CD4-positive, alpha-beta T cell treated with Interleukin-15 for 1 hour (primary cell): ENCODE measurements around the gene TUBA3E.
"Not testable (repeated sequence)": the region's sequence is repeated elsewhere in the genome, so short reads cannot be mapped to it uniquely, and the experiment has no call there.

Source experiments
- DNase-seq: peaks from one replicate; pipeline ENCODE4 v3.0.0-alpha.2; 2020

The TUBA3E gene

GRCh38 chr2:130190237-130190636, 8.0 kb downstream of the TUBA3E start:
- DNase-seq, result no peak

DNA sequence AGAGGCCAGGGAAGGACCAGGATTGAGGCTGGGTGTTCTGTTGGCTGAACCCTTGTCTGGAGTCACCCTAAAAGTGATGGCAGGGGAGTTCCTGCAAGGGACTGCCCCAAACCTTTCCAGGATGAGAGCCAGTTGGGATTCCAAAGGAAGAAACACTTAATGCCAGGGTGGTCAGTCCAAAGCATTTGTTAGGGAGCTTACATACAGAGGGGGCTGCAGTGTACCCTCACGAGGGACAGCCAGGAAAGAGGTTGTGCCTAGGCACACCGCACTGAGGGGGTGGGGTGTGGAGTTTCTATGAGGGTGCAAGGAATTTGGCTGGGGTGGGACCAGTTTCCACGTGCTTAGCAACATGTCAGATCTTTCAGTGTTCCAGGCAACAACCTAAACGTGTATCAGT, 9.3 kb downstream of the TUBA3E start:
- not testable (repeated sequence) for DNase-seq

DNA sequence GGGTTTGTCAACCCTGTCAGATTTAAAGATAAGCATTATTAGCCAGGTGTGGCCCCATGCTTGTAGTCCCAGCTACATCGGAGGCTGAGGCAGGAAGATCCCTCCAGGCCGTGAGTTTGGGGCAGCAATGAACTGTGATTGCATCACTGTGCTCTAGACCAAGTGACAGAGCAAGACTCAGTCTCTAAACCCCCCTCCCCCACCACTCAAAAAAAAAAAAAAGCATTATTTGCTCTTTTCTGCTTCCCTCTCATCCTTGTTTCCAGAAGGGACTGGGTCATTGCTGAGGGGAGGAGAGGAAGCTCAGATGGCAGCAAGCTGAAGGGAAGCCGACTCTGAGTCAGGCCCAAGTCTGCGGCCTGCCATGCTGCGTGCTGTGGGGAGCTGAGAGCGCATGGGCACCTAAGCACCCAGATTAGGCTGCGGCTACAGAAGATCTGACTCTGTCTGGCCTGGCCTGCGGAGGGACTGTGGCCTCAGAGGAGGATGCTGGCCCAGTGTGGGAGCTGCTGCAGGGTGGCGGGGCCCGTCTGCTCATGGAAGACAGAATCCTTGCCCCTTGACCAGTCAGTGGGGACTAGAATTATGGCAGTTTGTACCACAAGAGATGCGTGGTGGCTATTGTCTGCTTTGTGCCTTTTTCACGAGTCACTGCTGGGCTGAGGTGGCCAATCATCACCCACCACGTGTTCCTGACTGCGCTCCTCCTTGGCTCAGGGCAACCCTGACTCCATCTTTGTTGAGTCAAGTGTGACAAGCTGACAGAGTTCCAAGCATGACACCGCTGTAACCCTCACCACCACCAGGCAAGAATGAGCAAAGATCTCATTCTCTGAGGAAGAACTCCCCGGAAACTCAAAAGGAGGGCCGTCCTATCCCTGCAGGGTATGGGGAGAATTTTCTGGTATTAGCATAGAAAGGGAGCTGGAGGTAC, 10.1 kb downstream of the TUBA3E start:
- not testable (repeated sequence) for DNase-seq

DNA sequence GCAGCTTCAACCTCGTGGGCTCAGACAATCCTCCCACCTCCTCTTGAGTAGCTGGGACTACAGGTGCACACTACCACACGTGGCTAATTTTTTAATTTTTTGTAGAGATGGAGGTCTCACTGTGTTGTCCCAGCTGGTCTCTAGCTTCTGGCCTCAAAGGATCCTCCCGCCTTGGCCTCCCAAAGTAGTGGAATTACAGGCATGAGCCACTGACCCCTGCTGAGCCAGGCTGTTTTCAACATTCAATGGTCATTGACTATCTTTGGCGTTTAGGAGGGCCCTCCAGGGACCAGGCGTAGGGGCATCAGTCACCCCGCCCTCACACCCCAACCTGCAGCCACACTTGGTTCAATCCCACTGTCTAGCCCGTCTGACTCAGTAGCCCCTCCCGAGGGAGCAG, 11.0 kb downstream of the TUBA3E start:
- DNase-seq, result no peak

DNA sequence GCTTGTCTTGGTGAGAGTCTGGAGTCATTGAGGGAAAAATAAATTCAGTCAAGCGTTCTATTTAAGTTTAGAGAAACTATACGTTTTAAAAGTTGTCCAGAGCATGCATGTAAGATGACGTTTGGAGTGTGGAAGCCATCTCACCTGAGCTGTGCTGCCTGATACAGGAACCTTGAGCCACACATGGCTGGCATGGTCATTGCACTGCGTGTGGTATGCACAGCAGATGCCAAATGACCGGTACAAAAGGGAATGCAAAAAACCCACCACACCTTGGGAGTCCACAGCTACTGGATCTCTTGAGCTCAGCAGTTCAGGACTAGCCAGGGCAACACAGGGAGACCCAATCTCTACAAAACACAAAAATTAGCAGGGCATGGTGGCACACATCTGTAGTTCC, 11.8 kb downstream of the TUBA3E start:
- no peak for DNase-seq

DNA sequence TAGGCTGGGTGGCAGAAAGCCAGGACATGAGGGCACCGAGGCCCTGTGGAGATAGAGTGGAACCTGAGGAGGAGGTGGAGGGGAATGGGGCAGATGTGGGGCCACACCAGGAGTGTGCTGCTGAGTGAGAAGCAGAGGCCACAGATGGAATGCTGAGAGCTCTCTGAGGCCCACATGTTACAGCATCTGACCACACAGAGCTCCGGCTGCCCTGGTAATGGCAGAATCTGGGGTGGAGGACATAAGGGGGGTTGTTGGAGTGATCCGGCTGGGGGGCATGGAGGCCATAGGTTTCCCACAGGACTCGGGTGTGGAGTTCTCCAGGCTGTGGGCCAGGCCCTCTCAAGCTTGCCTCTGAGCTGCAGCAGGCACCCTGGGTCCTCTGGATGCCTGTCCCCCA, 12.3 kb downstream of the TUBA3E start:
- DNase-seq, result no peak

DNA sequence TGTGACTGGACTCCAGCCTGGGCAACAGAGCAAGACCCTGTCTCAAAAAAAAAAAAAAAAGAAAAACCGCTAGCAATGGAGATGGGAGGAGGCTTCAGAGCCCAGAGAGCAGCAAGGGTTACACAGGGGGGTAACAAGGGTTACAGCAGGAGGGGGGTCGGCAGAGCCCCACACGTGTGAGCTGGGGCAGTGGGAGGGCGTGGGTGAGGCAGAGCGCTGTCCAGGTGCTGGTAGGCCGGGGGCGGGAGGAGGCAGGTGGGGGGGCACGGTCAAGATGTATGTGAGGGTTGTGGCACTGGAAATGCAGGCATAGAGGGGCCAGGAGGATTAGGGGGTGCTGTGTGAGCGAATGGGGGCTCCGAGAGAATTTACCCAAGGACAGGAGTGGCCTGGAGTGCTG, 12.8 kb downstream of the TUBA3E start:
- no peak for DNase-seq

DNA sequence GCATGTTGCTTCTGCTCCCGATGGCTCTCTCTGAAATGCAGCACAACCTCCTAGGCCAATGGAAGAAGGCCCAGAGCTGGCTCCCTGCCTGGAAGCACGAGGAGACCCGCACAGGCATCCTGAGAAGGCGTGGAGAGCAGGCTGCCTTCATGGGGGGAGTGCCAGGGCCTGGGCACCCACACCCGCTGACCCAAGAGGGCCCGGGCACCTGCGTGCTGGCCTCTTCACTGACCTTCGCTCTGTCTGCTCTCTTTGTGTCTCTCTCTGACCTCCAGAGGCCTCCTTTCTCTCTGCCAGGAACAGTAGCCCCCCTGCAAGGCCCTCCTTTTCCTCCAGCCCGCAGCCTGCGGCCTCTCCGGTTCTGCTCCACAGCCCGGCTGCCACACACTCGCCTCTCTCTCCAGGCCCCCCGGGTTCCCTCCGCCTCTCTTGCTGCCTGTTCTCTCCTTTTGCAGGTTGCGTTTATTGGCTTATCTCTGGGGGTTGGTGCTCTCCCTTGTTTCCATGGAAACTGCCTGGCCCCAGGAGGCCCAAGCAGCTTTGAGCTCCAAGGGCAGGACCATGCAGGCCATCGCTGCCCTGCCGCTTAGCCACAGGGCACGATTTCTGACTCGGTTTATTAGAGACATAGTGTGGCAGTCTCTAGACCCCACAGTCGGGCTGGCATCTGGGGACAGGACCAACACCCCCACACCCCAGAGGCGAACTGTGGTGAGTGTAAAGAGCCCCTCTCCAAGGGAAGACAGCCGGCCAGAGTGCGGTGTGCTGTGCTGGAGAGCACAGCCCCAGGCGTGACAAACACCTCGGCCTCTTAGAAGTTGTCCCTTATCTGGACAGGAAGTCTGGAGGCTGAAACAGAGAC, 14.5 kb downstream of the TUBA3E start:
- no peak for DNase-seq

- DNase-seq, result not testable (repeated sequence)
Observed at GRCh38 chr2:130182826-130183511, 15.3 kb downstream of the TUBA3E start.

DNA sequence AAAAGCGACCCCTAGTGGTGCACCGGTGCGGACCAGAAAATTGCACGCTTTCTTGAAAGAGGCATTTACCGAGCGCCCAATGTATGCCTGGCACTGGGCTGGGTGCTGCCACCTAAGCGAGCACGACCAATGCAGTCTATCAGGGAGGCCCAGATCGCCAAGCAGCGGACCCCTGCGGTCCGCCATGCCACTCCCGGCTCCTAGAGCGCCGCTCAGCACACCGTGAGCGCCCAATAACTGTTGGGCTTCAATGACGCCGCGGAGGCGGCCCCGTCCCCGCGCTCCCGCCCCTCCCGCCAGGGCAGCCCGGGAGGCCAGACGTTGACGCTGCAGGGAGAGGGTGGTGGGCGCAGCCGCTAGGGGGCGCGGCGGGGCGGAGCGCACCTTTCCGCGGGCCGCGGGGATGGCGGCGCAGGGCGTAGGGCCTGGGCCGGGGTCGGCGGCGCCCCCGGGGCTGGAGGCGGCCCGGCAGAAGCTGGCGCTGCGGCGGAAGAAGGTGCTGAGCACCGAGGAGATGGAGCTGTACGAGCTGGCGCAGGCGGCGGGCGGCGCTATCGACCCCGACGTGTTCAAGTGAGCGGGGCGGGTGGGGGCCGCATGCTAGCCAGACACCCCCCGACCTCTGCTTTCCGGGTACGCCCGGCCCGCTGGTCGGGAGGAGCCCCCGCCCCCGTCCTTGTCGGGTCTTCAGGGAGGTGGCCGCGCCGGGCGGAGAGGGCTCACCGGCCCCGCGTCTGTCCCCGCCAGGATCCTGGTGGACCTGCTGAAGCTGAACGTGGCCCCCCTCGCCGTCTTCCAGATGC, 16.2 kb downstream of the TUBA3E start, which contains the start of gene MZT2B:
Gene MZT2B (plus strand): TSS at position 383 of the 803 bp plus-strand sequence. CDS start 21 bp downstream, at position 404.
- DNase-seq, result peak; percentile 90

DNA sequence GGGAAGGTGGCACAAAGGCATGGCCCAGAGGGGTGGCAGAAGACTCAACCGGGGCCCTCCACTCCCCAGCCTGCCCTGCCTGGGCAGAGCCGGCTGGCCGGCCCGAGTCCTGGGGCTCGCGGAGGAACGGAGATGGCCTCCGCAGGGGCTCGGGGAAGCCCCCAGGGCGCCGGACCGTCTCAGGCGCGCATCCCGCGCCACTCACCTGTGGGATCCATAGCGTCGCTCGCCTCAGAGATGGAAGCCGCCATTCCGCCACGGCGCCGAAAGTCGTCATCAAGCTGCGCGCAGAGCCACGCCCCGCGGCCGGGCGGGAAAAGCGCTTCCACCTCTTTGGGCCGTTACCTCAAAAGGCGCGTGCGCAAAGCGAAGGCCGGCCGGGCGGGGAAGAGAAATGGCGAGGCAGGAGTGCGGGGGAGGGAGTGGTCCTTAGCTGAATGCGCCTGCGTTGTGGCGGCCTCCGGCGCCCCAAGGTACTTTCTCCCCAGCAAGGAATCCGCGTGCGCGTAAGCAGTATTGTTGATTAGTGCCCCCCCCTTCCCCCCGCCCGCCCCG, 16.8 kb downstream of the TUBA3E start, which contains the start of gene SMPD4:
Gene SMPD4 (minus strand): TSS at position 278 of the 555 bp plus-strand sequence. CDS start 5,010 bp downstream, outside the sequence.
- peak; percentile 98 for DNase-seq

- DNase-seq, result not testable (repeated sequence)
Observed at GRCh38 chr2:130180404-130181324, 17.6 kb downstream of the TUBA3E start.

DNA sequence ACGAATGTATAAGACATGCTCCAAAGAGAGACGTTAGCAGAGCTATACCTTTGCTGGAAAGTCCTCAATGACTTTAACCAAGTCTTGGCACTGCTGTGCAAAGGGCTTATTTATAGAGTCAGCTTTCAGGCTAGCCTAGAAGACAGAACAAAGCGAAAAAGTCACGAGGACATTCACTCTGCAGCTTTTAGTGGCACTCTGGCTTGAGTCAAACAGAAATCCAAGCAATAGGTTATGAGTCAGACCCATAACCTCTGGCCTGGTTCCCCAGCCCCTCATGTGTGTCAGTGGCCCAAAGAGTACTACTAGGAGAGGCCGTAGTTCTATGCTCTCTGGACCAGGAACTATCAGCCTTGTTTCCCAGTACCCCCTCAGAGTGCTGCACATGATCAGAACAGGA, 23.4 kb downstream of the TUBA3E start:
- DNase-seq, result not testable (repeated sequence)

- DNase-seq, result no peak
Observed at GRCh38 chr2:130169896-130170295, 28.3 kb downstream of the TUBA3E start.

- DNase-seq, result not testable (repeated sequence)
Observed at GRCh38 chr2:130169163-130169562, 29.1 kb downstream of the TUBA3E start.

GRCh38 chr2:130166611-130167010, 31.6 kb downstream of the TUBA3E start:
- not testable (repeated sequence) for DNase-seq

- no peak for DNase-seq
Observed at GRCh38 chr2:130165293-130166016, 32.8 kb downstream of the TUBA3E start.

GRCh38 chr2:130162968-130163367, 35.3 kb downstream of the TUBA3E start:
- no peak for DNase-seq

DNA sequence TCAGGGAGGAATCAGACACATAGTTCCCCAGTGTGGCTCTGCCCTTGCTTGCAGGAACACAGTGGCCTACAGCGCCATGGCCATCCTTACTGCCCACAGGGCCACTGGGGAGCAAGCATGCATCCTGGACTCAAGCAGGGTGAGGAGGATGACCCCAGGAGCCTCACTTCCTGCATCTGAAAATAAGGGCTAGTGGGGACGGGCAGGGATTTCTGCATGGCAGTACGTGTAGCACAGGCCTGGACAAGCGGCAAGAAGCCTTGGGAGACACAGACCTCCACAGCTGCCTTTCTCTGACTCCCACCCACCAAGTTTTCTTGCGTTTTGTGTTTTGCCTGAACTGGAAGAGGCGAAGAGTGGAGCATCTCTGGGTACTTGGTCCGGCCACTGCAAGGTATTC, 35.8 kb downstream of the TUBA3E start:
- DNase-seq, result not testable (repeated sequence)
